GM10248 (cell line): ENCODE results near the gene GSTM3.

Source experiments
- CTCF ChIA-PET: fragments of 300-600 bp; sonication (Branson Sonifier 250); formaldehyde crosslinking; extraction: SDS; loops from one replicate; lab custom pipeline; 2021; ENCODE audit warnings: antibody characterized with exemption; lab: Yijun Ruan, JAX
- POLR2A ChIA-PET: fragments of 350-650 bp; sonication (Branson Sonifier 250); formaldehyde crosslinking; extraction: SDS; loops from one replicate; lab custom pipeline; 2020; ENCODE audit warnings: antibody characterized with exemption; lab: Yijun Ruan, JAX
- DNase-seq: peaks from one replicate; pipeline ENCODE4 v3.0.0; 2012; ENCODE audit errors: extremely low spot score
- TF ChIP-seq, protein P1 (sequence below): IDR thresholded peaks from 2 replicates; pipeline ENCODE4 v1.5.1; 2012; ENCODE audit warnings: mild to moderate bottlenecking, low read depth; ENCODE audit errors: extremely low read depth, missing control alignments, control extremely low read depth

Gene GSTM3

DNA sequence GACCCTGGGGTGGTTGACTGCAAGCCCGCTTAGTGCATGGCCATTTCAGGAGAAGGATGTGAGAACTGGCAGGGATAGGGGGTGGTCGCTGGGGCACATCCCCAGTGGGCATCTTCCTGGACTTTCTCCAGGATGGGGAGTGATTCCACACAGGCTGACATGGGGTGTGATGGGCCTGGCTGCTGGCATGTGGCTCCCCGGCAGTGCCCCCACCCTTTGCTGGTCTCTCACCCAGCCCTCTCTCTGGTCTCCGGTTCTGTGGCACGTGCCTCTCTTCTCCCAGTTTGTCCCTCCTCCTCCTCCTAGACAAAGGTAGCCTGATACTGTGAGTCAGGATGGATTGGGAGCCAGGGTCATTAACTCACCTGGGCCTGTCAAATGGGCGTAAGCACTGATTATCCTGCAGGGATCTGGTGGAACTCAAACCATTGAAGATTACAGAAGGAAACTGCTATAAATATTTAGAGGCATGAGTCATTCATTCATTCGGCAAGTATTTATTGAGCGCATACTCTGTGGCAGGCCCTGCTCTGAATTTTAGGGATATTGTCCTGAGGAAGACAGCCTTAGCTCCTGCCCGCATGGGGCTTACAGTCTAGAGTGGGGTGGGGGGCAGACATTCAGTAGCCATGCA, 46.5 kb upstream of the GSTM3 start:
- no peak for DNase-seq
- TF ChIP-seq, protein P1, sequence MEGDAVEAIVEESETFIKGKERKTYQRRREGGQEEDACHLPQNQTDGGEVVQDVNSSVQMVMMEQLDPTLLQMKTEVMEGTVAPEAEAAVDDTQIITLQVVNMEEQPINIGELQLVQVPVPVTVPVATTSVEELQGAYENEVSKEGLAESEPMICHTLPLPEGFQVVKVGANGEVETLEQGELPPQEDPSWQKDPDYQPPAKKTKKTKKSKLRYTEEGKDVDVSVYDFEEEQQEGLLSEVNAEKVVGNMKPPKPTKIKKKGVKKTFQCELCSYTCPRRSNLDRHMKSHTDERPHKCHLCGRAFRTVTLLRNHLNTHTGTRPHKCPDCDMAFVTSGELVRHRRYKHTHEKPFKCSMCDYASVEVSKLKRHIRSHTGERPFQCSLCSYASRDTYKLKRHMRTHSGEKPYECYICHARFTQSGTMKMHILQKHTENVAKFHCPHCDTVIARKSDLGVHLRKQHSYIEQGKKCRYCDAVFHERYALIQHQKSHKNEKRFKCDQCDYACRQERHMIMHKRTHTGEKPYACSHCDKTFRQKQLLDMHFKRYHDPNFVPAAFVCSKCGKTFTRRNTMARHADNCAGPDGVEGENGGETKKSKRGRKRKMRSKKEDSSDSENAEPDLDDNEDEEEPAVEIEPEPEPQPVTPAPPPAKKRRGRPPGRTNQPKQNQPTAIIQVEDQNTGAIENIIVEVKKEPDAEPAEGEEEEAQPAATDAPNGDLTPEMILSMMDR: no peak
- ChIA-PET CTCF (interaction anchor here (1.2 to 14.2 kb wide), 6 partner anchors 13 to 241 kb away, joined by 3 to 169 read pairs (median 6); partner anchors contain the start of gene AHCYL1), POLR2A (no interaction called here)

DNA sequence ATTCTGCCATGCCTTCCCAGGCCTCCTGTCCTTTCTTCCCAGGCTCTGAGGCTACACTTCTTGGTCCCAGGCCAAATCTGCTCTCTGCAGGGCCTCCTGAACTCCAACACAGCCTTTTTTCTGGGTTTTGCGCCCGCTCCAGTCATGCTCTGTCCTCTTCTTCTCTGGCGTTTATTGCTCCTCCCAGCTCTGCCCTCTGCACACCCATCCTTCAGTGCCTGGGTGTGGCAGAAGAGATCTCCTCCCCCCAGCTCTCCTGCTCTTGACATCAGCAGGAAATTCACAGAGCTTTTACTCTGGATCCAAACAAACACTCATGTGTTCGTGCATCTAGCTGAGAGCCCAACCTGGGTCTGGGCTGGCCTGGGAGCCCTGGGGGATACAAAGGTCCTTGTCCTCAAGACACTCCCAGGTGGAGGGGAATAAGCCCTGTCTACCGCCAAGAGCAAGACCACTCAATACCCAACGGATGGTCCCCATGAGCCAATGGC, 45.7 kb upstream of the GSTM3 start:
- CTCF ChIA-PET: interaction anchor here (1.4 to 14.2 kb wide), 6 partner anchors 12 to 254 kb away, joined by 3 to 169 read pairs (median 10); partner anchors contain the start of gene AHCYL1
- no peak for DNase-seq
- POLR2A ChIA-PET: no interaction called here
- TF ChIP-seq, protein P1: no peak

DNA sequence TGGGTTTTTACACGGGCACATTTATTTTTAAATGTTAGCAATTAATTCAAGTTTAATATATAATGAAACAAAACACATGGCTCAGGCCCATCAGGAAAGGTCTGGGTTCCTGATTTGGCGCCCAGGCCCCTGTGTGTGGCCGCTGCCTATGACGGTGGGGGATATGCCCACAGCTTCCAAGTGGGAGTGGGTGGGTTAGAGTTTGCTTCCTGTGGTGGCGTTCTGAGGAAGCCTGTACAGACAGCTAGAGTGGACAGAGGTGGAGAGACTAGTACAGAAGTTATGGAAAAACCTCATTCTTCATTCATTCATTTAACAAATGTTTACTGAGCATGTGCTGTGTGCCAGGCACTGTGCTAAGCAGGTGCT, 45.3 kb upstream of the GSTM3 start:
- ChIA-PET POLR2A (no interaction called here), CTCF (interaction anchor here (1.4 to 14.2 kb wide), 6 partner anchors 12 to 253 kb away, joined by 3 to 169 read pairs (median 10); partner anchors contain the start of gene AHCYL1)
- DNase-seq: no peak
- TF ChIP-seq, protein P1: no peak

DNA sequence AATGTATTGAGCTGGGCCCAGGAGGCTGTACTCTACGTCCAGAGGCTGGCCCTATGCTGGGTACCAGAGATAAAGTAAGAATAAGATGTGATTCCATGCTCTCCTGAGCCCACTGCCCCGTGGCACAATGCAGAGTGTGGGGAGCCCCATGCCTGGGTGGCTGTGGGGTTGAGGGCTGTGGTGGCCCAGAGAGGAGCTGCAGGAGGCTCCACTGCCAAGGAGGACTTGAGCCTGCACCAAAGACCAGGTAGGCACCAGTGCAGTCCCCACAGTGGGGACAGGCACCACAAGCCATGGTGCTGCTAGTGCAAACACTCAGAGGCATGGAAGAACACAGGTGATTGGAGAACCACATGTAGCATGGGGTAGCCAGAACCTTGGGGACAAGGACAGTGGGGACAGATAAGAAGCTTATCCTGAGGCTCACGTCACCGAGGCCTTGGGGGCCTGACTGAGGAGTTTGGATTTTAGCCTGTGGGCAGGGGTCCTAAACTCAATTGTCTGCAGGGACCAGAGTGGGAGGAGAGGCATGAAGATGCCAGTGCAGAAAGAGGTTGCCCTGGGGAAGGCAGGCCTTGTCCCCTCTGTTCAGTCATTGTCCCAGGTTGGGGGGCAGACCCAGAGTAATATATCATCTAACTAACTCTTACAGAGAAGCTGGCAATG, 44.7 kb upstream of the GSTM3 start:
- TF ChIP-seq, protein P1: no peak
- ChIA-PET CTCF (interaction anchor here (1.4 to 14.2 kb wide), 7 partner anchors 11 to 253 kb away, joined by 3 to 169 read pairs (median 7); partner anchors contain the start of gene AHCYL1), POLR2A (no interaction called here)
- no peak for DNase-seq

DNA sequence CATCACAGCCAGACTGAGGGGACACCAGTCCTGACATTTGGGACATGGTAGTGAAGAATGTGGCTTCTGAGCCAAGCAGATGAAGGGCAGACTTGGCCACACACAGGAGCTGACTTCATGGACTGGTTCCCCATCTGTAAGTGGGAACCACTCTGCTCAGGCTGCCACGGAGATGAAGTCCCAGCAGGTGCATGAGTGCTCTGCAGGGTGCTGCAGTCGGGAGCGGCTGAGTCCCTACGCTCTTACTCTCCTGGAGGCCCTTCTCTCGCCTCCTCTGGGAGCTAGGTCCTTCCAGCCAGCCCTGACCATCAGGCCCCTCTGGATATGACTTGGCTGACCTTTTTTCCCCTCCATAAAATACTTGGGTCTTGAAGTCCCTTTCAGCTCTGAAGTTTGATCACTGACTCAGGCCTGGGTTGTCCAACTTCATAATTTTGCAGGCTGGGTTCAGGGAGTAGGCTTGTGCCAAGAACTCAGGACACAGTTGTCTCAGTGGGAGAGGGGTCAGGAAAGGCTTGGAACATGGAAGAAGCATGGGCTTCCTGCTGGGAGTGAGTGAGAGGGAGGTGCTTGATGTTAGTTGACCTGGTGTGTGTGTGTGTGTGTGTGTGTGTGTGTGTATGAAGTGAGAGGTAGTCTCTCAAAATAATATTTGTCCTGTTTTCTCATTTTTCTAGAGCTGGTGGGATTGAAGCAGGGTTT, 43.9 kb upstream of the GSTM3 start:
- DNase-seq: no peak
- ChIA-PET POLR2A (no interaction called here), CTCF (interaction anchor here (1.1 to 14.2 kb wide), 8 partner anchors 8 to 226 kb away, joined by 4 to 169 read pairs (median 7); partner anchors contain the start of gene AHCYL1)
- TF ChIP-seq, protein P1: no peak

DNA sequence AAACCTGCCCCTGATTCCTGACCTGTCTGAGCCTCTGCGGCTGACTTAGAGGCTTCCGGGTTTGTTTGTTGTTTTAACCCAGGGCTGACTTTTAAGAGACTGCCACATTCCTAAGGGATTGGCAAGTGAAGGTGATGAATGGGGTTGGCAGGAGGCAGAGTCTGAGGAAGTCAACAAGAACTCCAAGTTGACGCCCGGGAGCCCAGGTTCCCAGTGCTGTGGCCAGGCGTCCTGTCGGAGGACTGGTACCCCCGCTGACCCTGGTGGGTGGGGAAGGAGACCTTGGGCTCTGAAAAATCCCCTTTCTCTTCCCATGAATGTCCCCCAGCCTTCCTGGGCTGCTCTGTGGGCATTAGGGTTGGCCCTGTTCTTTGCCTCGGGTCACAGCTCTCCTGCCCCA, 42.6 kb upstream of the GSTM3 start:
- ChIA-PET CTCF (interaction anchor here (2.1 to 14.2 kb wide), 4 partner anchors 9 to 201 kb away, joined by 7 to 169 read pairs (median 34); partner anchors contain the start of gene AHCYL1), POLR2A (no interaction called here)
- TF ChIP-seq, protein P1: no peak
- DNase-seq: no peak
